WTC11 (cell line): Measurements from ENCODE around the gene ZKSCAN2. TPM values are rescaled to one million over a fixed set of nuclear protein-coding genes. Genes with fewer than 3 reads are reported as not detected.

Experiments
- ATAC-seq: fragments of 200-7000 bp; cut with Tn5 transposase; 2 replicates; pipeline ENCODE4 v1.10.0; 2021; ENCODE audit warnings: mild to moderate bottlenecking, moderate library complexity
- CTCF ChIA-PET: fragments of 300-600 bp; sonication (Branson Sonifier 250); formaldehyde crosslinking; loops from one replicate; lab custom pipeline; 2021; ENCODE audit warnings: antibody characterized with exemption; lab: Charles Lee
- POLR2A ChIA-PET: fragments of 350-600 bp; sonication (Branson Sonifier 250); formaldehyde crosslinking; loops from one replicate; lab custom pipeline; 2021; ENCODE audit warnings: antibody characterized with exemption; lab: Charles Lee
- DNase-seq: peaks from one replicate; pipeline ENCODE4 v3.0.0; 2021; ENCODE audit warnings: low spot score
- H3K27ac Mint-ChIP-seq: 2 replicates; pipeline ENCODE4 v1.8.0; 2021; ENCODE audit warnings: mixed read lengths
- H3K27me3 Mint-ChIP-seq: 2 replicates; pipeline ENCODE4 v1.8.0; 2021; ENCODE audit warnings: low read depth, mild to moderate bottlenecking, moderate library complexity, mixed read lengths
- H3K36me3 Mint-ChIP-seq: 2 replicates; pipeline ENCODE4 v1.8.0; 2021; ENCODE audit warnings: mixed read lengths
- H3K4me1 Mint-ChIP-seq: 2 replicates; pipeline ENCODE4 v1.8.0; 2022; ENCODE audit warnings: mixed read lengths
- H3K4me3 Mint-ChIP-seq: 2 replicates; pipeline ENCODE4 v1.8.0; 2021; ENCODE audit warnings: mild to moderate bottlenecking, moderate library complexity, mixed read lengths
- H3K9me3 Mint-ChIP-seq: 2 replicates; pipeline ENCODE4 v1.8.0; 2021; ENCODE audit warnings: mixed read lengths
- ATF1 ChIP-seq: sonication (generic); formaldehyde crosslinking; IDR thresholded peaks from 2 replicates; pipeline ENCODE4 v1.8.1; 2023; ENCODE audit warnings: mild to moderate bottlenecking, moderate library complexity, missing genetic modification reagents
- CBFB ChIP-seq: sonication (generic); formaldehyde crosslinking; IDR thresholded peaks from 2 replicates; pipeline ENCODE4 v1.8.1; 2022; ENCODE audit warnings: mild to moderate bottlenecking, low read depth, missing genetic modification reagents
- CREB1 ChIP-seq: sonication (generic); formaldehyde crosslinking; IDR thresholded peaks from 2 replicates; pipeline ENCODE4 v1.8.0; 2023; ENCODE audit warnings: mild to moderate bottlenecking, missing genetic modification reagents
- EMX1 ChIP-seq: fragments of 250-450 bp; sonication (Bioruptor Pico); IDR thresholded peaks from 2 replicates; pipeline ENCODE4 v1.8.0; 2021; ENCODE audit warnings: mild to moderate bottlenecking
- HMGA2 ChIP-seq: fragments of 250-450 bp; sonication (Bioruptor Pico); IDR thresholded peaks from 2 replicates; pipeline ENCODE4 v1.4.0; 2021; ENCODE audit warnings: mild to moderate bottlenecking, moderate library complexity
- JUN ChIP-seq: sonication (generic); formaldehyde crosslinking; IDR thresholded peaks from 2 replicates; pipeline ENCODE4 v1.8.0; 2023; ENCODE audit warnings: mild to moderate bottlenecking, missing genetic modification reagents
- KAT7 ChIP-seq: sonication (generic); formaldehyde crosslinking; IDR thresholded peaks from 2 replicates; pipeline ENCODE4 v1.8.1; 2023; ENCODE audit warnings: missing genetic modification reagents, mild to moderate bottlenecking, borderline replicate concordance
- MXD4 ChIP-seq: fragments of 250-450 bp; sonication (Bioruptor Pico); IDR thresholded peaks from 2 replicates; pipeline ENCODE4 v1.8.0; 2021; ENCODE audit warnings: mild to moderate bottlenecking, moderate library complexity, borderline replicate concordance
- NFE2L1 ChIP-seq: sonication (generic); formaldehyde crosslinking; IDR thresholded peaks from 2 replicates; pipeline ENCODE4 v1.8.1; 2023; ENCODE audit warnings: missing genetic modification reagents
- NFYB ChIP-seq: sonication (generic); formaldehyde crosslinking; conservative IDR thresholded peaks from 2 replicates; pipeline ENCODE4 v1.8.0; 2022; ENCODE audit warnings: low read depth, missing genetic modification reagents
- NR1H2 ChIP-seq: sonication (generic); formaldehyde crosslinking; IDR thresholded peaks from 2 replicates; pipeline ENCODE4 v1.9.0; 2021; ENCODE audit warnings: mild to moderate bottlenecking, moderate library complexity, missing genetic modification reagents
- NR2C2 ChIP-seq: sonication (generic); formaldehyde crosslinking; IDR thresholded peaks from 2 replicates; pipeline ENCODE4 v1.8.0; 2022; ENCODE audit warnings: mild to moderate bottlenecking, missing genetic modification reagents
- NR3C1 ChIP-seq: sonication (generic); formaldehyde crosslinking; conservative IDR thresholded peaks from 2 replicates; pipeline ENCODE4 v1.8.1; 2023; ENCODE audit warnings: low read depth, mild to moderate bottlenecking, missing genetic modification reagents
- RORB ChIP-seq: fragments of 250-450 bp; sonication (Bioruptor Pico); IDR thresholded peaks from 2 replicates; pipeline ENCODE4 v1.9.0; 2021; ENCODE audit warnings: mild to moderate bottlenecking
- SMAD3 ChIP-seq: sonication (generic); formaldehyde crosslinking; IDR thresholded peaks from 2 replicates; pipeline ENCODE4 v1.8.0; 2022; ENCODE audit warnings: missing genetic modification reagents, mild to moderate bottlenecking, borderline replicate concordance
- SP1 ChIP-seq: sonication (generic); formaldehyde crosslinking; conservative IDR thresholded peaks from 2 replicates; pipeline ENCODE4 v1.8.1; 2022; ENCODE audit warnings: missing genetic modification reagents
- TCF7 ChIP-seq: sonication (generic); formaldehyde crosslinking; IDR thresholded peaks from 2 replicates; pipeline ENCODE4 v1.8.0; 2022; ENCODE audit warnings: mild to moderate bottlenecking, low read depth, missing genetic modification reagents, moderate library complexity
- ZBTB21 ChIP-seq: sonication (generic); formaldehyde crosslinking; IDR thresholded peaks from 2 replicates; pipeline ENCODE4 v1.8.1; 2023; ENCODE audit warnings: mild to moderate bottlenecking, missing genetic modification reagents, borderline replicate concordance
- ZNF263 ChIP-seq: sonication (generic); formaldehyde crosslinking; IDR thresholded peaks from 2 replicates; pipeline ENCODE4 v1.8.1; 2022; ENCODE audit warnings: low read depth, mild to moderate bottlenecking, moderate library complexity, missing genetic modification reagents
- ZNF396 ChIP-seq: fragments of 250-450 bp; sonication (Bioruptor Pico); IDR thresholded peaks from 2 replicates; pipeline ENCODE4 v1.8.0; 2021; ENCODE audit warnings: mild to moderate bottlenecking, moderate library complexity, borderline replicate concordance
- total RNA-seq: library from RNA; stranded (reverse); gene quantifications from 3 replicates; pipeline ENCODE4 v1.2.3, GENCODE V29; 2021
- TF ChIP-seq, protein P1 (sequence below): sonication (generic); formaldehyde crosslinking; IDR thresholded peaks from 2 replicates; pipeline ENCODE4 v1.8.1; 2023; ENCODE audit warnings: mild to moderate bottlenecking, missing genetic modification reagents
- TF ChIP-seq, protein P2 (sequence below): fragments of 250-450 bp; sonication (Bioruptor Pico); IDR thresholded peaks from 2 replicates; pipeline ENCODE4 v1.9.0; 2021; ENCODE audit warnings: mild to moderate bottlenecking
- TF ChIP-seq, protein P3 (sequence below): sonication (generic); formaldehyde crosslinking; IDR thresholded peaks from 2 replicates; pipeline ENCODE4 v1.8.0; 2022; ENCODE audit warnings: mild to moderate bottlenecking, missing genetic modification reagents
- TF ChIP-seq, protein P4 (sequence below): sonication (generic); formaldehyde crosslinking; conservative IDR thresholded peaks from 2 replicates; pipeline ENCODE4 v1.8.1; 2022; ENCODE audit warnings: mild to moderate bottlenecking, missing genetic modification reagents
- TF ChIP-seq, protein P5 (sequence below): sonication (generic); formaldehyde crosslinking; IDR thresholded peaks from 2 replicates; pipeline ENCODE4 v1.8.0; 2023; ENCODE audit warnings: mild to moderate bottlenecking, missing genetic modification reagents
- TF ChIP-seq, protein P6 (sequence below): sonication (generic); formaldehyde crosslinking; IDR thresholded peaks from 2 replicates; pipeline ENCODE4 v1.8.1; 2022; ENCODE audit warnings: low read depth, mild to moderate bottlenecking, moderate library complexity, missing genetic modification reagents, borderline replicate concordance

ZKSCAN2 gene
- total RNA-seq, 1 experiment from 2014 or later: 13.0 TPM

DNA sequence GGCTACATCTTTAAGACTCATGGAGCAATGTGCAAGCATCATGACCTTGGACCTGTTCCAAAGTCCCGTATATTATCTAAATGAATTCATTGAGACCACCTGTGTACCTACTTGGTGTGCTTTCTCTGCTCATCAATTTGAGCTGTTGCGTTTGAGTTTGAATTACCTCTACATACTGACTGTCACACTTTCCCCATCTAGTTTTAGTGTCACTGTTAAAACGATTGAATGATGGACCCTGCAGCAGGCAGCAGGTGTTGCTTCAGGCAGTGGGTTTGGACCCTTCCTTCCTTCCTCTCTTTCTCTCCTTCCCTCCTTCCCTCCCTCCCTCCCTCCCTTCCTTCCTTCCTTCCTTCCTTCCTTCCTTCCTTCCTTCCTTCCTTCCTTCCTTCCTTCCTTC, 33.9 kb upstream of the ZKSCAN2 start:
- TF ChIP-seq NR2C2 (CRISPR knock-in tag) (no peak), NFYB (no peak), KAT7 (CRISPR knock-in tag) (no peak), SP1 (CRISPR knock-in tag) (no peak), ZBTB21 (CRISPR knock-in tag) (no peak), RORB (CRISPR knock-in tag) (no peak), EMX1 (CRISPR knock-in tag) (no peak), HMGA2 (CRISPR knock-in tag) (no peak), MXD4 (CRISPR knock-in tag) (no peak), NR3C1 (CRISPR knock-in tag) (no peak), TCF7 (CRISPR knock-in tag) (no peak), CREB1 (CRISPR knock-in tag) (no peak), NFE2L1 (no peak), SMAD3 (no peak), ATF1 (CRISPR knock-in tag) (no peak), JUN (CRISPR knock-in tag) (no peak), ZNF396 (CRISPR knock-in tag) (no peak)
- TF ChIP-seq, protein P1, sequence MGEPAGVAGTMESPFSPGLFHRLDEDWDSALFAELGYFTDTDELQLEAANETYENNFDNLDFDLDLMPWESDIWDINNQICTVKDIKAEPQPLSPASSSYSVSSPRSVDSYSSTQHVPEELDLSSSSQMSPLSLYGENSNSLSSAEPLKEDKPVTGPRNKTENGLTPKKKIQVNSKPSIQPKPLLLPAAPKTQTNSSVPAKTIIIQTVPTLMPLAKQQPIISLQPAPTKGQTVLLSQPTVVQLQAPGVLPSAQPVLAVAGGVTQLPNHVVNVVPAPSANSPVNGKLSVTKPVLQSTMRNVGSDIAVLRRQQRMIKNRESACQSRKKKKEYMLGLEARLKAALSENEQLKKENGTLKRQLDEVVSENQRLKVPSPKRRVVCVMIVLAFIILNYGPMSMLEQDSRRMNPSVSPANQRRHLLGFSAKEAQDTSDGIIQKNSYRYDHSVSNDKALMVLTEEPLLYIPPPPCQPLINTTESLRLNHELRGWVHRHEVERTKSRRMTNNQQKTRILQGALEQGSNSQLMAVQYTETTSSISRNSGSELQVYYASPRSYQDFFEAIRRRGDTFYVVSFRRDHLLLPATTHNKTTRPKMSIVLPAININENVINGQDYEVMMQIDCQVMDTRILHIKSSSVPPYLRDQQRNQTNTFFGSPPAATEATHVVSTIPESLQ (CRISPR knock-in tag): no peak
- TF ChIP-seq, protein P2, sequence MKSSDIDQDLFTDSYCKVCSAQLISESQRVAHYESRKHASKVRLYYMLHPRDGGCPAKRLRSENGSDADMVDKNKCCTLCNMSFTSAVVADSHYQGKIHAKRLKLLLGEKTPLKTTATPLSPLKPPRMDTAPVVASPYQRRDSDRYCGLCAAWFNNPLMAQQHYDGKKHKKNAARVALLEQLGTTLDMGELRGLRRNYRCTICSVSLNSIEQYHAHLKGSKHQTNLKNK (CRISPR knock-in tag): no peak
- TF ChIP-seq, protein P3, sequence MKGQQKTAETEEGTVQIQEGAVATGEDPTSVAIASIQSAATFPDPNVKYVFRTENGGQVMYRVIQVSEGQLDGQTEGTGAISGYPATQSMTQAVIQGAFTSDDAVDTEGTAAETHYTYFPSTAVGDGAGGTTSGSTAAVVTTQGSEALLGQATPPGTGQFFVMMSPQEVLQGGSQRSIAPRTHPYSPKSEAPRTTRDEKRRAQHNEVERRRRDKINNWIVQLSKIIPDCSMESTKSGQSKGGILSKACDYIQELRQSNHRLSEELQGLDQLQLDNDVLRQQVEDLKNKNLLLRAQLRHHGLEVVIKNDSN (CRISPR knock-in tag): no peak
- Mint-ChIP-seq H3K27me3 (no peaks in the 10 kb centered on the region), H3K9me3 (peaks cover 3% of the 10 kb centered on the region; the same call in 1 of the 2 replicates), H3K36me3 (0 out of 2 replicates have a peak, but pooled peaks cover 5% of the 10 kb centered on the region), H3K27ac (no peak overlapping the region), H3K4me1 (no peaks in the 10 kb centered on the region), H3K4me3 (no peak overlapping the region)
- no peak for DNase-seq
- ATAC-seq: no peak
- CTCF ChIA-PET: interaction anchor here (0.7 kb wide), 2 partner anchors 15 to 1555 kb away, joined by 3 to 4 read pairs; no protein-coding TSS in a partner anchor
- POLR2A ChIA-PET: interaction anchor here (0.7 kb wide), 1 partner anchor 1647 kb away, joined by 3 read pairs; no protein-coding TSS in a partner anchor

DNA sequence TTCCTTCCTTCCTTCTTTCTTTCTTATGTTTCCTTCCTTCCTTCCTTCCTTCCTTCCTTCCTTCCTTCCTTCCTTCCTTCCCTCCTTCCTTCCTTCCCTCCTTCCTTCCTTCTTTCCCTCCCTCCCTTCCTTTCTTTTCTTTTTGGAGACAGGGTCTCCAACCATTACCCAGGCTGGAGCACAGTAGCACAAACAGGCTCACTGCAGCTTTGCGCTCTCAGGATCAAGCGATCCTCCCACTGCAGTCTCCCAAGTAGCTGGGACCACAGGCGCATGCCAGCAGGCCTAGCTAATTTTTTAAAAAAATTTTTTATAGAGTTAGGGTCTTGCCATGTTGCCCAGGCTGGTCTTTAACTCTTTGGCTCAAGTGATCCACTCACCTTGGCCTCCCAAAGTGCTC, 31.8 kb upstream of the ZKSCAN2 start:
- TF ChIP-seq NR2C2 (CRISPR knock-in tag) (no peak), JUN (CRISPR knock-in tag) (no peak), NR1H2 (CRISPR knock-in tag) (no peak), CBFB (CRISPR knock-in tag) (no peak), ZNF263 (CRISPR knock-in tag) (no peak), MXD4 (CRISPR knock-in tag) (no peak)
- TF ChIP-seq, protein P4, sequence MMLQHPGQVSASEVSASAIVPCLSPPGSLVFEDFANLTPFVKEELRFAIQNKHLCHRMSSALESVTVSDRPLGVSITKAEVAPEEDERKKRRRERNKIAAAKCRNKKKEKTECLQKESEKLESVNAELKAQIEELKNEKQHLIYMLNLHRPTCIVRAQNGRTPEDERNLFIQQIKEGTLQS (CRISPR knock-in tag): no peak
- TF ChIP-seq, protein P5, sequence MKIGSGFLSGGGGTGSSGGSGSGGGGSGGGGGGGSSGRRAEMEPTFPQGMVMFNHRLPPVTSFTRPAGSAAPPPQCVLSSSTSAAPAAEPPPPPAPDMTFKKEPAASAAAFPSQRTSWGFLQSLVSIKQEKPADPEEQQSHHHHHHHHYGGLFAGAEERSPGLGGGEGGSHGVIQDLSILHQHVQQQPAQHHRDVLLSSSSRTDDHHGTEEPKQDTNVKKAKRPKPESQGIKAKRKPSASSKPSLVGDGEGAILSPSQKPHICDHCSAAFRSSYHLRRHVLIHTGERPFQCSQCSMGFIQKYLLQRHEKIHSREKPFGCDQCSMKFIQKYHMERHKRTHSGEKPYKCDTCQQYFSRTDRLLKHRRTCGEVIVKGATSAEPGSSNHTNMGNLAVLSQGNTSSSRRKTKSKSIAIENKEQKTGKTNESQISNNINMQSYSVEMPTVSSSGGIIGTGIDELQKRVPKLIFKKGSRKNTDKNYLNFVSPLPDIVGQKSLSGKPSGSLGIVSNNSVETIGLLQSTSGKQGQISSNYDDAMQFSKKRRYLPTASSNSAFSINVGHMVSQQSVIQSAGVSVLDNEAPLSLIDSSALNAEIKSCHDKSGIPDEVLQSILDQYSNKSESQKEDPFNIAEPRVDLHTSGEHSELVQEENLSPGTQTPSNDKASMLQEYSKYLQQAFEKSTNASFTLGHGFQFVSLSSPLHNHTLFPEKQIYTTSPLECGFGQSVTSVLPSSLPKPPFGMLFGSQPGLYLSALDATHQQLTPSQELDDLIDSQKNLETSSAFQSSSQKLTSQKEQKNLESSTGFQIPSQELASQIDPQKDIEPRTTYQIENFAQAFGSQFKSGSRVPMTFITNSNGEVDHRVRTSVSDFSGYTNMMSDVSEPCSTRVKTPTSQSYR: no peak
- TF ChIP-seq, protein P6, sequence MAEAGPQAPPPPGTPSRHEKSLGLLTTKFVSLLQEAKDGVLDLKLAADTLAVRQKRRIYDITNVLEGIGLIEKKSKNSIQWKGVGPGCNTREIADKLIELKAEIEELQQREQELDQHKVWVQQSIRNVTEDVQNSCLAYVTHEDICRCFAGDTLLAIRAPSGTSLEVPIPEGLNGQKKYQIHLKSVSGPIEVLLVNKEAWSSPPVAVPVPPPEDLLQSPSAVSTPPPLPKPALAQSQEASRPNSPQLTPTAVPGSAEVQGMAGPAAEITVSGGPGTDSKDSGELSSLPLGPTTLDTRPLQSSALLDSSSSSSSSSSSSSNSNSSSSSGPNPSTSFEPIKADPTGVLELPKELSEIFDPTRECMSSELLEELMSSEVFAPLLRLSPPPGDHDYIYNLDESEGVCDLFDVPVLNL: no peak
- H3K27me3 Mint-ChIP-seq: peaks cover 3% of the 10 kb centered on the region; the same call in 1 of the 2 replicates
- no peak for DNase-seq
- H3K4me1 Mint-ChIP-seq: no peaks in the 10 kb centered on the region
- ChIA-PET POLR2A (no interaction called here), CTCF (interaction anchor here (1.1 kb wide), 1 partner anchor 1164 kb away, joined by 3 read pairs; no protein-coding TSS in a partner anchor)
- H3K9me3 Mint-ChIP-seq: peaks cover 12% of the 10 kb centered on the region
- no peak overlapping the region for H3K4me3 Mint-ChIP-seq
- H3K36me3 Mint-ChIP-seq: peaks cover 6% of the 10 kb centered on the region
- no peak for ATAC-seq
- no peak overlapping the region for H3K27ac Mint-ChIP-seq
